GM12891 (cell line): ENCODE results near the gene C2CD2L.
"Not testable (repeated sequence)": the region's sequence is repeated elsewhere in the genome, so short reads cannot be mapped to it uniquely, and the experiment has no call there.

Source experiments
- DNase-seq: peaks from one replicate; pipeline ENCODE4 v3.0.0; 2011; ENCODE audit warnings: low spot score; ENCODE audit not compliant: insufficient read length
- FAIRE-seq: peaks from 2 replicates; lab custom pipeline; 2011; peaks lifted over from hg19 to GRCh38; lab: Jason Lieb, UNC
- PAX5 ChIP-seq: IDR thresholded peaks from 2 replicates; pipeline ENCODE4 v1.6.1; 2011; ENCODE audit warnings: low read length, moderate library complexity, mild to moderate bottlenecking; ENCODE audit not compliant: insufficient read depth, severe bottlenecking
- POLR2A ChIP-seq: IDR thresholded peaks from 2 replicates; pipeline ENCODE4 v1.6.1; 2011; ENCODE audit warnings: low read depth, low read length, control low read depth
- POLR2AphosphoS5 ChIP-seq: IDR thresholded peaks from 2 replicates; pipeline ENCODE4 v1.6.1; 2011; ENCODE audit warnings: low read depth, low read length, control low read depth
- POU2F2 ChIP-seq: IDR thresholded peaks from 2 replicates; pipeline ENCODE4 v1.6.1; 2011; ENCODE audit warnings: low read depth, mild to moderate bottlenecking, control low read depth, low read length, moderate library complexity
- SPI1 ChIP-seq: IDR thresholded peaks from 2 replicates; pipeline ENCODE4 v1.6.1; 2011; ENCODE audit warnings: low read depth, low read length, control low read depth
- TAF1 ChIP-seq: IDR thresholded peaks from 2 replicates; pipeline ENCODE4 v1.6.1; 2011; ENCODE audit warnings: low read depth, low read length, control low read depth

The C2CD2L gene

DNA sequence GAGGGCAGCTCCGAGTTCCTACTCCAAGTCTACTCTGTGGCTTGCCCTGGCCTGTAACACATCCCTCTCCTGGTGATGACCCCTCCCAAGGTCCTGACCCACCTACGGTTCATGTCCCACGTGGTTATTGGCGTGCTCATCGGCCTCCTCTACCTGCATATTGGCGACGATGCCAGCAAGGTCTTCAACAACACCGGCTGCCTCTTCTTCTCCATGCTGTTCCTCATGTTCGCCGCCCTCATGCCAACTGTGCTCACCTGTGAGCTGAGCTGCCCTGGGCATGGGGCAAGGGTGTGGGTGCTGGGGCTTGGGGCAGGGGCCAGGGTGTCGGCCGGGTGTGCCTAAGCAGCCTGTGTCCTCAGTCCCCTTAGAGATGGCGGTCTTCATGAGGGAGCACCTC is 51.3 kb downstream of the C2CD2L start:
- DNase-seq (no peak), FAIRE-seq (no peak)
- no peak for TF ChIP-seq POU2F2
- no peak for TF ChIP-seq POLR2AphosphoS5
- TF ChIP-seq POLR2A: no peak
- TF ChIP-seq PAX5: no peak
- no peak for TF ChIP-seq SPI1
- no peak for TF ChIP-seq TAF1

DNA sequence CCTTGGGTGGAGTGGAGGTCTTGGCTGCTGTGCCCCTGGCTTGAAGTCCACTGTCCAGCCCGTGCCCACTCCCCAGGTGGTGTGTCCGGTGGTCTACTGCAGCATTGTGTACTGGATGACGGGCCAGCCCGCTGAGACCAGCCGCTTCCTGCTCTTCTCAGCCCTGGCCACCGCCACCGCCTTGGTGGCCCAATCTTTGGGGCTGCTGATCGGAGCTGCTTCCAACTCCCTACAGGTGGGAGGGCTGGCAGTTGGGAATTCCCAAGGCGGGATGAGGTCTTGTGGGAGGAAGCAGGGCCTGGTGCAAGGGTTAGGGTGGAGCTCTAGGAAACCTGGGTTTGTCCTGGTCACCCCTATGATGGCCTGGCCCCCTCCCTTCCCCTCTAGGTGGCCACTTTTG is 53.0 kb downstream of the C2CD2L start:
- DNase-seq (no peak), FAIRE-seq (no peak)
- no peak for TF ChIP-seq POLR2A
- no peak for TF ChIP-seq PAX5
- no peak for TF ChIP-seq POU2F2
- TF ChIP-seq SPI1: no peak
- no peak for TF ChIP-seq POLR2AphosphoS5

DNA sequence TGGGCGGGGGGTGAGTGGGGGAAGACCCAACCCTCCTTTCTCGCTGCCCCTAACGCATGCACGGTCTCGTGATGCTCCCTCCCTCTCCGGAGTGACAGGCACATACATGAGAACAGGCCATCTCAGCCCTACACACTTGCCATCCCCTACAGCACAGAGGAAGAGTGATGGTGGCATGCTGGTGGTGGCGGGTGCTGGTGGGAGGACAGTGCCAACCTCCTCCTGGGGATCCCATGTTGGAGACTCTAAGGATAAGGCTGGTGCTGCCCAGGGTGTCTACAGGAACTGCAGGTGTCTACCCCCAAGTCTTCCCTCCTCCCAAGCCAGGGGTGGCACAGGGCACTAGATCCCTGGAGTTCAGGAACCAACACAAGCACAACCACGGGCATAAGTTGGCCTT is 54.7 kb downstream of the C2CD2L start:
- no peak for FAIRE-seq
- no peak for DNase-seq
- no peak for TF ChIP-seq TAF1
- TF ChIP-seq SPI1: no peak
- TF ChIP-seq POU2F2: no peak
- no peak for TF ChIP-seq POLR2AphosphoS5
- TF ChIP-seq POLR2A: no peak
- no peak for TF ChIP-seq PAX5

DNA sequence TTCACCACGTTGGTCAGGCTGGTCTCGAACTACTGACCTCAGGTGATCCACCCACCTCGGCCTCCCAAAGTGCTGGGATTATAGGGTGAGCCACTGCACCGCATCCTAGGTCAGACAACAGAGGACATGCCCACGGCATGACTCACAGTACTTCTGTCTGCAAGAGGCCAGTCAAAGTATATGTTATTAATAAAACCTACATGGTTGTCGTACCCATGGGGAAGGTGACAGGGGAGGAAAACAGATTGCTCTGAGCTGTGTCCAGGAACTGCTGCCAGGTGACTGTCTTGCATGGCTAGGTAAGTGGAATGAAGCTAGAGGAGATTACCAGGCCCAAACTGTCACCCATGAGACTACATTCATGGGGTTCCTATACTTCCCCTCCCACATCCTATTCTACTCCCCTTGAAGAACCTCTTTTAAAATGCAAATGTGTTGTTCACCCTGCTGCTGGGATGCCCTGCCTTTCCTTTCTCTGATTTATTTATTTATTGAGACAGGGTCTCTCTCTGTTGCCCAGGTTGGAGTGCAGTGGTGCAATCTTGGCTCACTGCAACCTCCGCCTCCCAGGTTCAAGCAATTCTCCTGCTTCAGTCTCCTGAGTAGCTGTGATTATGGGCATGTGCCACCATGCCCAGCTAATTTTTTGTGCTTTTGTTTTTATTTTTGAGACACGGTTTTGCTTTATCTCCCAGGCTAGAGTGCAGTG is 59.4 kb downstream of the C2CD2L start:
- DNase-seq (no peak), FAIRE-seq (peak; percentile 5)
- no peak for TF ChIP-seq POU2F2
- TF ChIP-seq PAX5: no peak
- no peak for TF ChIP-seq SPI1
- TF ChIP-seq POLR2AphosphoS5: no peak
- TF ChIP-seq TAF1: no peak
- TF ChIP-seq POLR2A: no peak

DNA sequence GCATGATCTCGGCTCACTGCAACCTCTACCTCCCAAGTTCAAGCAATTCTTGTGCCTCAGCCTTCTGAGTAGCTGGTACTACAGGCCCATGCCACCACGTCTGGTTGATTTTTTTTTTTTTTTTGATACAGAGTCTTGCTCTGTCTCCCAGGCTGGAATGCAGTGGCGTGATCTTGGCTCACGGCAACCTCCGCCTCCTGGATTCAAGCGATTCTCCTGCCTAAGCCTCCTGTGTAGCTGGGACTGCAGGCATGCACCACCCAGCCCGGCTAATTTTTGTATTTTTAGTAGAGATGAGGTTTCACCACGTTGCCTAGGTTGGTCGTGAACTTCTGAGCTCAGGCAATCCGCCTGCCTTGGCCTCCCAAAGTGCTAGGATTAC is 59.9 kb downstream of the C2CD2L start:
- FAIRE-seq, DNase-seq: not testable (repeated sequence)

DNA sequence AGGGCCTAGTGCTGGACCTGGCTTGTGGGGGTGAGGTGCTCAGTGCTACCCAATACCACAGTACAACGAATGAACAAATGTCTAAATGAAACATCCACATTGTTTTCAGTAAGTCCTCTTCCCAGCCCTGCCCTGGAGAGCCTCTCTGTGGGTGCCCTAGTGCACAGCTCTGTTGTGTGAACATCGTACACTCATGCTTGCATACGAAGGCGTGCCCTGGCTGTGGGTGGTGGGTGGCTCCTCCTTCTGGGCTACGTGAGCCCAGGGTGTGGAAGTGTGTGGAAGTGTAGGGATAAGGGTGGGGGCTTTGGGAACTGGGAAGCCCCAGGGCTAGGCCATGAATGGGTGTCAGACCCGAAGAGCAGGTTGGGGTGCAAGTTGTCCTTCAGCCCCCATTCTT is 60.8 kb downstream of the C2CD2L start:
- FAIRE-seq (no peak), DNase-seq (no peak)

More for the DNA sequence above, 60.8 kb downstream of the C2CD2L start:
- TF ChIP-seq POLR2A (no peak), TAF1 (no peak), POLR2AphosphoS5 (no peak), POU2F2 (no peak), PAX5 (no peak), SPI1 (no peak)
